Measurements from ENCODE around the gene ZNF28. TPM values are rescaled to one million over a fixed set of nuclear protein-coding genes. Genes with fewer than 3 reads are reported as not detected.
"Not testable (repeated sequence)": the region's sequence is repeated elsewhere in the genome, so short reads cannot be mapped to it uniquely, and the experiment has no call there.

The ZNF28 gene
- total and polyA plus RNA-seq, 8 donors, result 2.3 to 78.6 (median 4.3) TPM

GRCh38 chr19:52789440-52789839 lies 32.0 kb downstream of the ZNF28 start:
- Histone ChIP-seq H3K36me3 (no peaks in the 10 kb centered on the region), H3K4me1 (peaks cover 8 to 26% (median 16%) of the 10 kb centered on the region in 4 donors), H3K27me3 (no peaks in the 10 kb centered on the region), H3K4me3 (no peak overlapping the region), H3K9me3 (peaks cover 0 to 20% (median 9%) of the 10 kb centered on the region in 4 donors), H3K27ac (no peak overlapping the region)
- DNase-seq, result no peak
- no peak for TF ChIP-seq POLR2A (IDR thresholded peaks at IDR 0.05)
- no peak for TF ChIP-seq POLR2AphosphoS5 (IDR thresholded peaks at IDR 0.05)
- TF ChIP-seq, protein P1, sequence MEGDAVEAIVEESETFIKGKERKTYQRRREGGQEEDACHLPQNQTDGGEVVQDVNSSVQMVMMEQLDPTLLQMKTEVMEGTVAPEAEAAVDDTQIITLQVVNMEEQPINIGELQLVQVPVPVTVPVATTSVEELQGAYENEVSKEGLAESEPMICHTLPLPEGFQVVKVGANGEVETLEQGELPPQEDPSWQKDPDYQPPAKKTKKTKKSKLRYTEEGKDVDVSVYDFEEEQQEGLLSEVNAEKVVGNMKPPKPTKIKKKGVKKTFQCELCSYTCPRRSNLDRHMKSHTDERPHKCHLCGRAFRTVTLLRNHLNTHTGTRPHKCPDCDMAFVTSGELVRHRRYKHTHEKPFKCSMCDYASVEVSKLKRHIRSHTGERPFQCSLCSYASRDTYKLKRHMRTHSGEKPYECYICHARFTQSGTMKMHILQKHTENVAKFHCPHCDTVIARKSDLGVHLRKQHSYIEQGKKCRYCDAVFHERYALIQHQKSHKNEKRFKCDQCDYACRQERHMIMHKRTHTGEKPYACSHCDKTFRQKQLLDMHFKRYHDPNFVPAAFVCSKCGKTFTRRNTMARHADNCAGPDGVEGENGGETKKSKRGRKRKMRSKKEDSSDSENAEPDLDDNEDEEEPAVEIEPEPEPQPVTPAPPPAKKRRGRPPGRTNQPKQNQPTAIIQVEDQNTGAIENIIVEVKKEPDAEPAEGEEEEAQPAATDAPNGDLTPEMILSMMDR (IDR thresholded peaks at IDR 0.05), result no peak
- TF ChIP-seq EP300 (IDR thresholded peaks at IDR 0.05), result no peak
- intact Hi-C loops (cut with DNase I; ENCODE audit: low total_unique reads), result no loop called here
- WGBS, 5 donors, result 92 to 97% (median 95%) methylated on average over 6 of the region's 6 CpGs

- Histone ChIP-seq H3K4me3 (peak within 1 kb of the TSS; percentile 55 to 93 (median 62)), H3K36me3 (peaks cover 0 to 14% (median 7%) of the 10 kb centered on the region in 4 donors), H3K9me3 (peaks cover 0 to 12% (median 6%) of the 10 kb centered on the region in 4 donors), H3K4me1 (peaks cover 8 to 30% (median 18%) of the 10 kb centered on the region in 4 donors), H3K27ac (peak within 1 kb of the TSS; percentile 72 to 84 (median 81))
- H3K27me3 ChIP-seq; intact Hi-C loops (cut with DNase I; ENCODE audit: low total_unique reads): not testable (repeated sequence)
- TF ChIP-seq POLR2A (IDR thresholded peaks at IDR 0.05) (peak in 1 of 4 donors; percentile 27), POLR2AphosphoS5 (IDR thresholded peaks at IDR 0.05) (peak; percentile 58 to 87 (median 79))
- TF ChIP-seq, protein P1 (IDR thresholded peaks at IDR 0.05), result peak in 3 of 7 experiments; percentile 17 to 49 (median 18)
- peak; percentile 93 to 95 for DNase-seq
- 1 to 3% (median 2%) methylated on average over 35 to 47 of the region's 47 CpGs for WGBS, 5 donors
Observed at GRCh38 chr19:52786464-52787354, 34.7 kb downstream of the ZNF28 start, which contains the start of gene ZNF600. TSS of gene ZNF600 (minus strand) at chr19:52786791. CDS start at chr19:52778888, 7,903 bp downstream.

DNA sequence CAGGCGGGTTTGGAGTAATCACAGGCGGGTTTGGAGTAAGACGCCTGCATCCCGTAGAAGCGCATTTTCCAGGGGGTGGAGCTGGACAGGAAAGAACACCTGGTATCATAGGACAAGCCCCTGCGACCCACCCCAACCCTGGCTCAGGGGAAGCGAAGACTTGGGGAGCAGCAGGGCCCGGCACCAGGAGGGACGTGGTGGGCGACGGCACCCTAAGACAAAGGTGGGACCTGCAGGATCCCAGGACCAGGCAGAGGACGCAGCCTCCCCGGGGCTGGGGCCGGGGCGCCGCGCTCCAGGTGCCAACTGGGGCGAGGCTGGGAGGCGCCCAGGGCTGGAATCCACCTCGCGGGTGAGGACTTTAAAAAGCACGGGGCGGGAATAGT lies 35.4 kb downstream of the ZNF28 start:
- 2 to 7% (median 3%) methylated on average over 19 to 23 of the region's 23 CpGs for WGBS, 5 donors
- peak overlapping the region; percentile 72 to 84 (median 81) for H3K27ac ChIP-seq
- DNase-seq, result peak in 1 of 2 donors; percentile 35

DNA sequence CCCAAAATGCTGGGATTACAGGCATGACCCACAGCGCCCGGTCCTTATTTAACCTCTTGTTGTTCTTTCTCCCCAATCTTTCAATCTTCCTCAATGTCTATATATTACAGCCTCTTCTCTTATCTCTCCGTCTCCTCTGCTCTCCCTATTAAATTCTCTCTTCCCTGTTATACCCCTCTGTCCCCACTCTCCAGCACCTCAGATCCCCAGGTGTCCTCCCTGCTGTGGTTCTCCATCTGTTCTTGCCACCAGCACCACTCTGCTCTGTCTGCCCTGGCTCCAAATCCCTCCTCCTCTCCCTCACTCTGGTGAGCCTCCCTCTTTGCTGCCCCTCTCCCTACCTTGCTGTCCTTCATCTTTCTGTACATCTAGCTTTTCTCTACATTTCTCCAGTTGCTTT lies 35.9 kb downstream of the ZNF28 start:
- H3K9me3 ChIP-seq, result peaks cover 0 to 20% (median 5%) of the 10 kb centered on the region in 4 donors
- DNase-seq, result no peak
- H3K4me3 ChIP-seq, result peak overlapping the region; percentile 55 to 93 (median 62)
- WGBS, 5 donors, result 82 to 92% (median 86%) methylated on average over 3 of the region's 3 CpGs
- no peaks in the 10 kb centered on the region for H3K27me3 ChIP-seq
- TF ChIP-seq, protein P1 (IDR thresholded peaks at IDR 0.05), result no peak
- TF ChIP-seq POLR2AphosphoS5 (IDR thresholded peaks at IDR 0.05), result no peak
- TF ChIP-seq POLR2A (IDR thresholded peaks at IDR 0.05), result no peak
- TF ChIP-seq EP300 (IDR thresholded peaks at IDR 0.05), result no peak
- intact Hi-C loops (cut with DNase I; ENCODE audit: low total_unique reads), result no loop called here
- H3K4me1 ChIP-seq, result peaks cover 8 to 30% (median 18%) of the 10 kb centered on the region in 4 donors
- peaks cover 0 to 26% (median 19%) of the 10 kb centered on the region in 4 donors for H3K36me3 ChIP-seq
- peak overlapping the region in 3 of 5 donors; percentile 81 to 84 (median 84) for H3K27ac ChIP-seq

More for the DNA sequence above, 35.4 kb downstream of the ZNF28 start:
- peaks cover 0 to 20% (median 13%) of the 10 kb centered on the region in 4 donors for H3K36me3 ChIP-seq
- no peaks in the 10 kb centered on the region for H3K27me3 ChIP-seq
- no peak for TF ChIP-seq POLR2A (IDR thresholded peaks at IDR 0.05)
- TF ChIP-seq POLR2AphosphoS5 (IDR thresholded peaks at IDR 0.05), result no peak
- TF ChIP-seq, protein P1 (IDR thresholded peaks at IDR 0.05), result no peak
- TF ChIP-seq EP300 (IDR thresholded peaks at IDR 0.05), result no peak
- H3K4me1 ChIP-seq, result peaks cover 8 to 30% (median 18%) of the 10 kb centered on the region in 4 donors
- H3K9me3 ChIP-seq, result peaks cover 0 to 16% (median 7%) of the 10 kb centered on the region in 4 donors
- intact Hi-C loops (cut with DNase I; ENCODE audit: low total_unique reads), result no loop called here
- peak overlapping the region; percentile 55 to 93 (median 62) for H3K4me3 ChIP-seq

GRCh38 chr19:52782864-52783263 lies 38.6 kb downstream of the ZNF28 start:
- DNase-seq; H3K4me3 ChIP-seq; intact Hi-C loops (cut with DNase I; ENCODE audit: low total_unique reads); H3K27me3 ChIP-seq; H3K27ac ChIP-seq: not testable (repeated sequence)
- Histone ChIP-seq H3K9me3 (peaks cover 0 to 16% (median 7%) of the 10 kb centered on the region in 4 donors), H3K36me3 (peaks cover 3 to 49% (median 42%) of the 10 kb centered on the region in 4 donors), H3K4me1 (peaks cover 8 to 30% (median 18%) of the 10 kb centered on the region in 4 donors)
- 82 to 88% (median 87%) methylated on average over 1 to 2 of the region's 2 CpGs for WGBS, 5 donors

Measured in stomach (tissue), 9 donors.